GM10266 (cell line): ENCODE measurements around the gene EVI5L.

Experiments used
- DNase-seq: peaks from one replicate; pipeline ENCODE4 v3.0.0; 2012; ENCODE audit errors: extremely low spot score
- CTCF ChIP-seq: IDR thresholded peaks from 2 replicates; pipeline ENCODE4 v1.5.1; 2012; ENCODE audit warnings: mild to moderate bottlenecking, low read depth; ENCODE audit not compliant: control insufficient read depth, insufficient read depth; ENCODE audit errors: missing control alignments

EVI5L gene

GRCh38 chr19:7866399-7867091, 36.5 kb downstream of the EVI5L start:
- DNase-seq, result no peak
- TF ChIP-seq CTCF, result no peak

- TF ChIP-seq CTCF, result no peak
- DNase-seq, result no peak
These were observed 37.2 kb downstream of the EVI5L start for GRCh38 chr19:7867092-7867844.

GRCh38 chr19:7868326-7868670, 38.3 kb downstream of the EVI5L start:
- no peak for TF ChIP-seq CTCF
- DNase-seq, result no peak

GRCh38 chr19:7868671-7869452, 38.8 kb downstream of the EVI5L start:
- TF ChIP-seq CTCF, result peak; percentile 97
- DNase-seq, result peak; percentile 96

GRCh38 chr19:7869453-7869909, 39.5 kb downstream of the EVI5L start:
- peak; percentile 90 for DNase-seq
- peak; percentile 4 for TF ChIP-seq CTCF

GRCh38 chr19:7869910-7870511, 40.0 kb downstream of the EVI5L start:
- no peak for TF ChIP-seq CTCF
- DNase-seq, result no peak
